ENCODE results near the gene SLC5A2.
"Not testable (repeated sequence)": the region's sequence is repeated elsewhere in the genome, so short reads cannot be mapped to it uniquely, and the experiment has no call there.

Gene SLC5A2

DNA sequence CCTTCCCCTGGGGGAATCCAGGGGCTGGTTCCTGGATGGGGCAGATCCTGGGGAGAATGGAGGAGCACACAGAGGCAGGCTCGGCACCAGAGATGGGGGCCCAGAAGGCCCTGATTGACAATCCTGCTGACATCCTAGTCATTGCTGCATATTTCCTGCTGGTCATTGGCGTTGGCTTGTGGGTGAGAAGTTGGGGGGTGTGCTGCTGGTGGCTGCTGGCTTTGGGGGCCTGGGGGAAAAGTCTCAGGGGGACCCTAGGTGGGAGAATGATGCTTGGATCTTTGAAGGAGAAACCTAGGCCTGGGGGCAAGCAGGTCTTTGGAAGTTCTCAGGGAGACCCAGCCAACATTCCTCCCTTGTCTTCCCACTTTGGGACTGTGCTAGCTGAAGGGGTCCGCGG lies at the start of gene SLC5A2:
SLC5A2 (plus strand) TSS at position 43 of the 400 bp plus-strand sequence; CDS start at position 57, 14 bp downstream.
- DNase-seq: no peak

DNA sequence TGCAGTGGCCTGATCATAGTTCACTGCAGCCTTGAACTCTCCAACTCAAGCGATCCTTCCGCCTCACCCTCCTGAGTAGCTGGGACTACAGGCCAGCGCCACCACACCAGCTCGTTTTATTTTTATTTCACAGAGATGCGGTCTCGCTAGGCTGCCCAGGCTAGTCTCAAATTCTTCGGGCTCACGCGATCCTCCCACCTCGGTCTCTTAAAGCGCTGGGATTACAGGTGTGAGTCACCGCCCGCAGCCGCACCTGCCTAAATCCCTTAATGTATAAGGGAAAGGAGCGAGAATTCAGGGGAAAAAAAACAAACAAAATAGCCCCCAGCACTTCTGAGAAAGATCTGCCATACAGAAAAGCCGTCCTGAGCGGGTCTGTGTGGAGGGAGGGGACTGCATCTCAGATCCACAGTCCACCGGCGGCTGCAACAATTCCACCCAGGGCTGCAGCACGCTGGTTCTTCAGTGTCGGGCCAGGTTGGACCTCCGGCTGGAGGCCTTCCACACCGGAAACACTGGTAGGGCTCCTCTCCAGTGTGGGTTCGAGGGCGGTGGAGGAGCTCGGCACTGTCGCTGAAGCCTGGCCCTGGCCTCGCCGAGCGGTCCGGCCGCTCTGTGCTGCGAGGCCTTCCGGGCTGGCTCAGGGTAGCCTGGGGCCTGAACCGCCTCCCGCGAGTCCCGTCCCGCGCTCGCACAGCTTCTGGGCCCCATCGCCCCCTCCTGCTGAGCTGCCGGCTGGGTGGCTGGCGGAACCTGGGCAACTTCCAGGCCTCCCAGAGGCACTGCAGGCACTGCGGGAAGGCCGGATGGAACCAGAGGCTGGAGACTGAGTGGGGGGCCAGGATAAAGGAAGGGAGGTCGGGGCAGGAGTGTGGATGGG lies 47.3 kb upstream of the SLC5A2 start:
- no peak for DNase-seq

DNA sequence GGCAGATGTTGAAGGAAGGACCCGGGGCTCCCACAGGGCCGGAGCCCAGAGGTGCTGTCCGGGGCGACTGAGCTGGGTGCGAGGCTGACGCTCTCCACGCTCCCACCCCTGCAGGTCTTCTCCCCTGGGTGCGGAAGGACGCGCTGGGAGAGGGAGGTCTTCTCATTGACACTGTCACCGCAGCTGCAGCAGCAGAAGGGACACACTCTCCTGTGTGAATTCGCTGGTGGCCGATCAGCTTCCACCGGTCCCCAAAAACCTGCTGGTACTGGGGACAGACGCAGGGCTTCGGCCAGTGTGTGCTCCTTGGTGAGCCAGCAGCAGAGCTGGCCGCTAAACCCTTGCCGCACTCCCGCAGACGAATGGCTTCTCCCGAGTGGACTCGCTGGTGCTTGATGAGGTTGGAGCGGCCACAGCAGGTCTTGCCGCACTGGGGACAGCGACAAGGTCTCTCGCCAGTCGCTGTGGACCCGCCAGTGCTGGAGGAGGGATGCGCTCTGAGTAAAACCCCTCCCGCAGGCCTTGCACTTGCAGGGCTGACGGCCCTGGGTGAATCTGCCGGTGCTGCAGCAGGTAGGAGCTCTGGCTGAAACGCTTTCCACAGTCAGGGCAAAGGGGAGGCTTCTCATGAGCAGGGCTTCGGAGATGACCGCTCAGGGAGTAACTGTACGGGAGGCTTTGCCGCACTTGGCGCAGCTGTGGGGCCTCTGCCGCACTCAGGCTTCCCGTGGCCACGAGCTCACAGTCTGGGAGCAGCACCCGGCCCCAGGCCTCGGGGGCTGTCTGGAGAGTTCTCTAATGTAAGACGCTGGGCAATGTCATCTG lies 46.5 kb upstream of the SLC5A2 start:
- DNase-seq: no peak

DNA sequence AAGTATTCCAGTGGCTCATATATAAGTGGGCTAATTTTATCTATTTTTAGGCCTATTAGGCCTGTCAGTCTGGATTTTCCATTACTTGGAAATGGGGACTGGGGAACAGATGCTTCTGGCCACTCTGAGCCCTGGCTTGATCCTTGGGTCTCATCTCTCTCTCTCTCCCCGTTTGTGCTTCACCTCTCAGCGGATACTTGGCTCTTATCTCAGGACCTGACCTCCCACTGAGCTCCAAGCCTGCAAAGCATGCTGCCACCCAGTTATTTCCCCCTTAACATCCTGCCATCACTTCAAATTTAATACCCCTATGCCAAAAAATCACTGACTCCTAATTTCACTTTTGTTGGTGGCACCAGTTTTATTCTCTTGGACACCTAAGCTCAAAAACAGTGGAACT lies 44.5 kb upstream of the SLC5A2 start:
- DNase-seq: no peak

DNA sequence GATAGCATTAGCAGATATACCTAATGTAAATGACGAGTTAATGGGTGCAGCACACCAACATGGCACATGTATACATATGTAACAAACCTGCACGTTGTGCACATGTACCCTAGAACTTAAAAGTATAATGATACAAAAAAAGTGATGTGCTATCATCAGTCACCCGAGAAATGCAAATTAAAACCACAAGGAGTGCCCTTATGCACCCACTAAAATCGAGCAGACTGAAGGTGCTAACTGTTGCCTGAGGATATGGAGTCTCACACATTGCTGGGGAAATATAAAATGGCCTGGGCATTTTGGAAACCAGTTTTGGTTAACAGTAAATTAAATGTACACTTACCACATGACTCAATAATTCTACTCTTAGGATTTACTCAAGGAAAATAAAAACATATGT lies 43.9 kb upstream of the SLC5A2 start:
- DNase-seq: not testable (repeated sequence)

DNA sequence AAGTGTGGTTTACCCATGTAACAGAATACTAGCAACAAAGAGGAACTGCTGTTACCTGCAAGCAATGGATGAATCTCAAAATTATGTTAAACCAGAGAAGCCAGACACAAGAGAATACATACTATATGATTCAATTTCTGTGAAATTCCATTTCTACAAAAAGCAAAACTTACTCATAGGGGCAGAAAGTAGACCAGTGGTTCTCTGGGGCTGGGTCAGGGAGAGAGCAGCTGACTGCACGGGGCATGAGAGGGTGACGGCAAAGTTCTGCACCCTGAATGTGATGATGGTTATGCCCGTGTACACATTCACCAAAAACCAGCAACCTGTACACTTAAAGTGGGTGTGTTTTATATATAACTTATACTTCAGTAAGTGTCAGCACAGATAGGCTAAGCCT lies 43.4 kb upstream of the SLC5A2 start:
- no peak for DNase-seq

DNA sequence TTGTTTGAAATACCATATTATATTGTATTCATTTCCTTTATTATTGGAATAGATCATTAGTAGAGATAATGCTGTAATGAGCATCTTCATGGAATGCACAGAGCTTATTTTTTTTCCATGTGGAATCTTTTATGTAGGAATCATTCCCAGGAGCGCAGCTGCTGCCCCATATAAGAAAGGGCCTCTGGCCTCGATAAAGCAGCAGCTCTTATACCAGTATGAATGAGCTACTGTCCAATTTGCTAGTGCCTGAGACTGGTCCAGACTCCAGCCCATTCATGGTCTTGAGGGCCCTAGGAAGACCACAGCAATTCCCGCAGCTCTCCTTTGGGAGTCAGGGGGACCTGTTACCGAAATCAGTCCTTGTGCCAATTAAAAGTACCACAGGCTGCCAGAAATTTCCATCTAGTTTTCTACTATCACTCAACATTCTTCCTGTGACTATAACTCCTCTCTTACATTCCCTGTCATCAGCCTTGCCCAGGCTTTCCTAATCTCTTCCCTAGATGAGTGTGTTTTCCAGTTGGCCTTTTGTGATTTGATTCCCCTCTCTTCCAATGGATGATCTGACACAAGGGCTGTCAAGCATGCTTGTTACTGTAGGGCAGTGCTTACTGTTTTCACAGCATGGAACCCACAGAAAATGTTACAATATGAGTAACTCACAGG lies 42.3 kb upstream of the SLC5A2 start:
- no peak for DNase-seq

DNA sequence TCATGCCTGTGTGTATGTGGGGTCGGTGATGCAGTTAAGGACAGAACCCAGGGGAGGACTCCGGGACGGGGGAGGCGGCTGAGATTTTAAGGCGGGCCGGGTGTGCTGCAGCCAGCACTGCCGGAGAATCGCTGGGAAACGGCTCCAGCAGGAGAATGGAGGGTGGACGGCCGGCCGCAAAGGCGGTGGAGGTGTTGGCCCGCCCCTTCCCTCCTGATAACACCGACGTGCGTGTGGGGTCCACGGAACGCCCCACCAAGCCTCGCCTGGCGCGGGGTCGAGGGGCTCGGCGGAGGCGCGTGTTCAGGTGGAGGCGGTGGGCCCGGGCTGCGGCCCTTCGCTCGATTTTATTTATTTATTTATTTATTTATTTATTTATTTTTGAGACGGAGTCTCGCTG lies 41.0 kb upstream of the SLC5A2 start:
- DNase-seq: no peak

DNA sequence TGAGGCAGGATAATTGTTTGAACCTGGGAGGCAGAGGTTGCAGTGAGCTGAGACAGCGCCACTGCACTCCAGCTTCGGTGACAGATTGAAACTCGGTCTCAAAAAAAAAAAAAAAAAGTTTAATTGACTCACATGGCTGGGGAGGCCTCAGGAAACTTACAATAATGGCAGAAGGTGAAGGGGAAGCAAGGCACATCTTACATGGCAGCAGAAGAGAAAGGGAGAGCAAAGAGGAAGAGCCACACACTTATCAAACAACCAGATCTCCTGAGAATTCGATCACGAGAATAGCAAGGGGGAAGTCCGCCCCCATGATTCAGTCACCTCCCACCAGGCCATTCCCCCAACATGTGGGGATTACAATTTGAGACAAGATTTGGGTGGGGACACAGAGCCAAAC lies 37.0 kb upstream of the SLC5A2 start:
- DNase-seq: not testable (repeated sequence)

DNA sequence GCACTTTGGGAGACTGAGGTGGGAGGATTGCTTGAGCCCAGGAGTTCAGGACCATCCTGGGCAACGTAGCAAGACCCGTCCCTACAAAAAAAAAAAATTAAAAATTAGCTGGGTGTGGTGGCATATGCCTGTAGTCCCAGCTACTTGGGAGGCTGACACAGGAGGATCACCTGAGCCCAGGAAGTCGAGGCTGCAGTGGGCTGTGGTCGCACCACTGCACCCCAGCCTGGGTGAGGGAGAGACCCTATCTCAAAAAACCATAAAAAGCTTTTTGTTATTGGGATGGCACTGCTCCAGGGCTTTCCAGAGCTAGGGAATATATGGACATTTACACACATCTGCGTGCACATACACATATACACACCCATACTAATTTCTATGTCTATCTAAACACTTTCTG lies 31.7 kb upstream of the SLC5A2 start:
- DNase-seq: no peak

DNA sequence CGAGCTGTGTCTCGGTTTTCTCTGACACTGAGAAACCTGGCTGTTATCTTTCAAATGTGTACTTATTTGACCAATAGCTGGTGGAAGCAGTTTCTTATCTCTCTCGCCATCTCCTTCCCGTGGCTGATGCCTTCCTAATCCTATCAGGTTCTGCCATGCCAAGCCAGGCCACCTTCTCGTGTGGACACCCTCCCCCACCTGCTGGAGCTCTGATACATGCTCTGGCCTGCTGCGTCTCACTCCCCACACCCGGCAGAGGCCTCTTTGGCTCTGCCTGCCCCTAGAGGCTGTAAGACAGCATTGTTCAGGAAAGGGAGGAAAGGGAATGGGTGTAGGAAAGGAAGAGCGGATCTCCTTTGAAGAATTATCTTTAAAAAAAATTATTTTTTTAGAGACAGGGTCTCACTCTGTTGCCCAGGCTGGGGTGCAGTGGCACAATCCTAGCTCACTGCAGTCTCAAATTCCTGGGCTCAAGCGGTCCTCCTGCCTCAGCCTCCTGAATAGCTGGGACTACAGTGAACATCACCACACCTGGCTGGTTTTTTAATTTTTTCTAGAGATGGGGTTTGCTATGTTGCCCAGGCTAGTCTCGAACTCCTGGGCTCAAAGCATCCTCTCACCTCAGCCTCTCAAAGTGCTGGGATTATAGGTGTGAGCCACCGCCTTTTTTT lies 31.1 kb upstream of the SLC5A2 start:
- DNase-seq: peak; percentile 67

DNA sequence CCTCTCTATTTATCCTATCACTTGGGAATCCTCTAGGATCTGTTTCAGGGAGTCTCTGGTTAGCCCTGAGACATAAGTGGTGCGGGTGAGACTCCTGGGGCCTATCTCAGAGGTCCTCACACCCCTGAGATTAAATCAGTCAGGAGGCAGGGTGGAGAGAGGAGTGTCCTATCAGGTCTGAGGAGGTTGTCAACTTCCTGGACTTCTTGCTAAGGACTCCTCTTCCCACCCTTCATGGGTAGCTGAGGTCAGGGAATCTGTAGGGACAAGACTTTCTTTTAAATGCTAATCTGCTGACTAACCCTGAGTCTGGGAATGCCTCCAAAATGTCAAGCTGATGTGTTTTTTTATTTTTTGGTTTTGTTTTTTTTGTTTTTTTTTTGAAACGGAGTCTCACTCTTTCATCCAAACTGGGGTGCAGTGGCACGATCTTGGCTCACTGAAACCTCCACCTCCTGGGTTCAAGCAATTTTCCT lies 30.3 kb upstream of the SLC5A2 start:
- no peak for DNase-seq

DNA sequence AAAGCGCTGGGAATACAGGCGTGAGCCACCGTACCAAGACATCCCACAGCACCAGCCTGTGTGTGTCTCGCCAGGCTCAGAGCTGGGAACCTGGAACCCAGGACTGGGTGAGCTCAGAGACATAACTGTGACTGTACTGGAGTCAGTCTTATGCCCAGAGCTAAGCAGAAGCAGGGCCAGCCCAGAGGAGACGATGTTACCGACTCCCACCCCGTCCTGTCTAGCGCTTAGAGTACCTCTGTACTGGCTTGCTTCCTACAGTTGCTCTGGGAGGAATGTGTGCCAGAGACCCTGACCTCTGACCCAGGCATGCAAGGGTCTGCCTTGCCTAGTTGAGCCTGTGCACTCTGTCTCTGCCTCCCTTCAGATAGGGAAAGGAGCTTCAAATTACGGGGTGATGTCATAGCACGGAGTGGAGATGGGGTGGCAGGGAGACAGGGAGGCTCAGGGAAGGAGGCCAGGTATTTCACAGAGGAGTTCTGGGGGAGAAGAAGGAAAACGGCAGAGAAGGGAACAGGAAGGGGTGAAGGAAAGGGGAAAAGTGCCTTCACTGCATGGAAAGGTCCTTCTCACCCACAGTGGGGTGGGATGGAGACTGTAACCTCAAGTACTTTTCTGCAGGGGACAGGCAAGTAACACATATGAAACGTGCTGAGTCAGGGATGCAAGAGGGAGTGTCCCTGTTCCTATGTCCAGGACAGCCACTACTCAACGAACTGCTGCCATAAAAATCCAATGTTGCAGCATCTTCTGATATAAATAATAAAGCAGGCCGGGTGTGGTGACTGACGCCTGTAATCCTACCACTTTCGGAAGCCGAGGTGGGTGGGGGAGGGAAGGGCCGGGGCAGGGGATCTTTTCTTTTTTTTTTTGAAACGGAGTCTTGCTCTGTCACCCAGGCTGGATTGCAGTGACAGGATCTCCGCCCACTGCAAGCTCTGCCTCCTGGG lies 29.4 kb upstream of the SLC5A2 start:
- DNase-seq: no peak

DNA sequence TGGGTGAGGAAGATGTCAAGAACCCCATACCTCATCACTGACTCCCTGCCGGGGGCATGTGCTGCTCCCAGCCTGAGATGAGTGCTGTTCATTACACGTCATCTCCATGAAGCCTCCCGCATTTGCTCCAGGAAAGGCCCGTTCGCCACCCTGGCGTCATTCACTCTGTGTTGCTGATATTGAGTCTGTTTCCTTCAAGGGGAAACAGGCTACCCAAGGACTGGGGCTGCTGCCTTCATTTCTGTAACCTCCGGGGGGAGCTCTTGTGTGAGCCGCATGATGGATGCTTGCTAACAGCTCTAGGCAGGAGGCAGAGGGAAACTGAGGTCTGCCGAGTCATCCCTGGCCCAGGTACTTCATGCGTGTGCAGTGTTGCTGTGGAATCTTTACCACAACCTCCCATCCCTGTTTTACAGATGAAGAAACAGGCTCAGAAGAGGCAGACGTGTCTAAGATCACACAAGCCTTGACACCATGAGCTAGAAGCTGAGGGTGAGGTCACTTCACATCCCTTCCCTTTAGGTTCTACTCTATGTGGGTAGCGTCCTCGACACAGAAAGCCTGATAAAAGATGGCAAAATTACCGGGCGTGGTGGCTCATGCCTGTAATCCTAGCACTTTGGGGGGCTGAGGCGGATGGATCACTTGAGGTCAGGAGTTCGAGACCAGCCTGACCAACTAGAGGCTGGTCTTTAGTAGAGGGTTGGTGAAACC lies 27.2 kb upstream of the SLC5A2 start:
- DNase-seq: no peak

DNA sequence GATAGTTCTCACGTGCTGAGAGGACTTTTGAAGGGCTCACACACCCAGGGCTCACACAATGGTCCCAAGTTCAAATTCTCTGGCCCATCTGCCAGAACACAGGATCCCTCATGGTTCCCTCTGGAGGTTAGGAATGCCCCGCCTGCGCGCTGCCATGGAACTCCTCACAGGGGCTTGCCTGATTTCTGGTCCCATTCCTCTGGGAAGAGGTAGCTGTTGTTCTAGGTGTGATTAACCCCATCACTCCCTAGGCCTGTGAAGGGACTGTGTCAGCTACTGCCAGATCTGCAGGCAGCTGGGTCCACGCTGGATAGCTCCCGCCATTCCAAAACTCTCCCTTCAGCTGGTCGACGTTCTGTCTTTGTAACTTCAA lies 25.9 kb upstream of the SLC5A2 start:
- DNase-seq: no peak

DNA sequence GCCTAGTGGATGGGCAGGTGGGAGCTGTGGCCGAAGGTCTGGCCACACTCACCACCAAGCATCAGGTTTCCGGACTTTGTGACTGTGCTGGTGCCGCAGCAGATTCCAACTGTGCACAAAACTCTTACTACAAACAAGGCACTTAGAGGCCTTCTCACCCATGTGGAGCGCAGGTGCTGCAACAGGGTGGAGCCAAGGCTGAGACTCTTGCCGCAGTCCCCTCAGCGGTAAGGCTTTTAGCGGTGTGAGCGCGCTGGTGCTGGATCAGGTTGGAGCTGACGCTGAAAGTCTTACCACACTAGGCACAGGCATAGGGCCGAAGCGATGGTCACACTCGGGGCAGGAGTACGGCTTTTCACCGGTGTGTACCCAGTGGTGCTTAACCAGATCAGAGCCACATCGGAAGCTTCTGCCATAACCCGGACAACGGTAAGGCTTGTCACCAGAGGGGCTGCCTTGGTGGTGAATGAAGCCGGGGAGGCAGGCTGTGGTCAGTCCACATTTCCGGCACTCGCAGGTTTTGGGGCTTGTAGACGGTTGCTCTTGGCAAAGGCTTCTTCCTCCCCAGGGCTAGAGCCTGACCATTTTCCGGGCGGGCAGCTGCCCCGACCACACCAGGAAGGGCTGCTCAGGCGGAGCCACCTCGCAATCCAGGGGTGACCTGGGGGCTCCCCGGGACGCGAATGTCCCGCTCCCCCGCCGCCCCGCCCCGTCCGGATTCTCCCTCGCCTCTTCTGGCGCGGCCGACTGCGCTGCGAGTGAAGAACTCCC lies 24.7 kb upstream of the SLC5A2 start:
- peak; percentile 77 for DNase-seq

DNA sequence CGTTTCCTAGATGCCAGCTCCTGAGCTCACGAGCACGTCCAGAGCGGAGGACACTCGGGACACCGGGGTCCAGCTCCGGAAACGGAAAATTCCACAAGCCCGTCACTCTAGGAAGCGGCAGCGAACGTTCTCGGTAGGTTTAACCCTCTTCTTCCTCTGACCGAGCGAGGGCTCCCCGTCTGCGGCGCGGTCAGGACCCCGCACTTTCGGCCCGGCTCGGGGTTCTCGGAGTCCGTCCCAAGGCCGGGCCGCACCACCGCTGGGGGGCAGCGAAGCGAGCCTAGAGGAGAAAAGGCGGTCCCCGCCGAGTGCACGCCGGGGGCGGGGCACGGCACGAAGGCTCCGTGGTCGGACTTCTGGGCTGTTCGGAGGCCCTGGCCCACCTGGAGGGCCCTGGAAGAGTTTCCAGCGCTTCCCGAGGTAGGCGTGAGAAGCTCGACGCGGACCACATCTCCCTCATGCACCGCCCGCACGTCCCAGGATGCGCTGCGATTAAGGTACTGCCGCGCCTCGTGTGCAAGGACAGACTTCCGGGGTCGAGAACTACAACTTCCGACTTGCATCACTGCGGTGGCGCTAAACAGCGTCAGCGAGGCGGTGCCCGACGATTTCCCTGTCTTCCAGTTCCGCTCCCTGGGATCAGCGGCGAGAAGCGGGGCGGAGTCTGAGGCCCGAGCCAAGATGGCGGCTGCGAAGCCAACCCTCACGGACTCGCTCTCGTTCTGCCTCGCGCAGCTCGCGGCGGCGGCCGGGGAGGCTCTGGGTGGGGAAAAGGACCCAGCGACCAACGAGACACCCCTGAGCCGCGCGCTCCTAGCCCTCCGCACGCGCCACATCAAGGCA lies 23.9 kb upstream of the SLC5A2 start, which contains the start of gene ARMC5:
ARMC5 (plus strand) TSS at position 658 of the 843 bp plus-strand sequence; CDS start at position 682, 24 bp downstream.
- DNase-seq: peak; percentile 96

DNA sequence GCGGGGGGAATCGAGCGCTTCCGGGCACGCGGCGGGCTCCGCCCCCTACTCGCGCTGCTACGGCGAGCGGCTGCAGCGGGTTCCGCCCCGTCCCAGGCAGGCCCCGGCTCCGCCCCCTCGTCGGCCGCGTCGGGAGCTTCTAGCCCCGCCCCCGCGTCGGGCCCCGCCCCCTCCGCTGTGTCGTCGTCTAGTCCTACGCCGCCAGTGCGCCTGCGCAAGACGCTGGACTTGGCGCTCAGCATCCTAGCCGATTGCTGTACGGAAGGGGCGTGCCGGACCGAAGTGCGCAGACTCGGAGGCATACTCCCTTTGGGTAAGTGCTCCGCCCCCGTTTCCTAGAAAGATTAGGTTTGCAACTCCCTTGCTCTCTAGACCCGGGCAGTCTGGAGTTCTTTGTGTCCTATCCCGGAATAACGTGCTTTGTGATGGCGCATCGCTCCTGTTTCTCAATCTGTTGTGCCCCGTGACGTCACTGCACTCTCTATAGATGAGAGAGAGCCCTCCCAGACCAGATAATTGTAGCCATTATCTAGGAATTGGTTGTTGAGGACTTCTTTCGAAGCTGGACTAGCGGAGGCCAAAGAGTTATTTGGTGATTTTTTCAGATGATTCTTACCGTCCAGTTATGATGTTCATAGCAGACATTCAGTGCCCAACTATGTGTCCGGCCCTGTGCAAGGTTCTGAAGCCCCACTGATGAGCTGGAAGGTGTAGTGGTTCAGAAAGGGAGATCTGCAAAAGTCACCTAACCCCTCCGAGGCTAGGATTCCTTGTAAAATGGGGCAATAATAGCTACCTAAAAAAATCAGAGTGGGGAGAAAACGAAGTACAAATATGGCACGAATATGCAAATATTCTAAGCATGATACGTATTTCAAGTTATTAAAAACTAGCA lies 23.0 kb upstream of the SLC5A2 start:
- DNase-seq: peak; percentile 99

All from NCI-H510A (cell line).